Measurements from ENCODE around the gene ELFN1.

- TF ChIP-seq POLR2A (IDR thresholded peaks at IDR 0.05; ENCODE audit: low read length) (no peak), GATA1 (IDR thresholded peaks at IDR 0.05; ENCODE audit: low read depth, low read length) (no peak)
Measured at GRCh38 chr7:1741246-1741645, 71.2 kb downstream of the ELFN1 start.
